ENCODE measurements around the gene ACOT8.
"Not testable (repeated sequence)": the region's sequence is repeated elsewhere in the genome, so short reads cannot be mapped to it uniquely, and the experiment has no call there.

ACOT8 gene

DNA sequence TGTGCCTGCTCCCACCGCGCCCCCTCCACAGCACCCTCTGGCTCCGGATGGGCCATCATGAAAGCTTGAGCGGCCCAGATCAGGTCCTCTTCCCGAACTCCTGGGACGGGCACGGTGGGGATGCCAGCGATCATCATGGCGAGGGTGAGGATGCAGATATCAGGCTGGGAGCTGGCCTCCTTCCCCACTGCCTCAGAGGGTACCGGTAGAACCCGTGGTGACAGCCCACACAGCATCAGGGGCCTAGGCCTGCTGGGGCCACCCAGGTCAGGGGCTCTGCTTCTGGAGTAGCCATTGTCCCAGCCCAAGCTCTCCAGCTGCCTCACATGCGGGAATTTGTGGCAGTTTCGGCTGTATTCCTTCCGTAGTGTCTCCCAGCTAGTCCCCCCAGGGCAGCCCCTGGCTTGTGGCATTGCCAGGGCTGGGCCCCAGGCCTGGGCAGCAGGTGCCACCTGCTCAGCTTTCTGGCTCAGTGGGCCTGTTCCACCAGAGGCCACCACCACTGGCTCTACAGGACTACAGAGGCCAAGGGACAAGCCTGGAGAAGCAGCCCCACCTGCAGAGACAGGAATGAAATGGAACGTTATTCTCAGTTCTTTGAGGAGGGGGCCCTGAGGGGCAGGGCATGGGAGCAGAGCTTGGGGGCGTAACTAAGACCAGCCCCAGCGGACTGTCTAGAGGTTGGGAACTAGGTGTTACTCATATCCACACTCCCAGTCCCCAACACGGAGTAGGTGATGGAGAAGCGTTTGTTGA lies 29.6 kb upstream of the ACOT8 start:
- no peak for DNase-seq

DNA sequence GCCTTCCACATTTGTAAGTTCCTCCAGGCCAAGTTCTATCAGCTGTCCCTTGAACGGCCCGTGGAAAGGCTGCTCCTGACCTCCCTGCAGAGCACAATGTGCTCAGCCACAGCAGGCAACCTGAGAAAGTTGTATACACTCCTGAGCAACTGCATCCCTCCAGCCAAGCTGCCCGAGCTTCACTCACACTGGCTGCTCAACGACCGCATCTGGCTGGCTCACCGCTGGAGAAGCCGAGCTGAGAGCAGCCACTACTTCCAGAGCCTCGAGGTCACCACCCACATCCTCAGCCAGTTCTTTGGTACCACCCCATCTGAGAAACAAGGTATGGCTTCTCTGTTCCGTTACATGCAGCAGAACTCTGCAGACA lies 25.9 kb upstream of the ACOT8 start:
- DNase-seq: no peak

DNA sequence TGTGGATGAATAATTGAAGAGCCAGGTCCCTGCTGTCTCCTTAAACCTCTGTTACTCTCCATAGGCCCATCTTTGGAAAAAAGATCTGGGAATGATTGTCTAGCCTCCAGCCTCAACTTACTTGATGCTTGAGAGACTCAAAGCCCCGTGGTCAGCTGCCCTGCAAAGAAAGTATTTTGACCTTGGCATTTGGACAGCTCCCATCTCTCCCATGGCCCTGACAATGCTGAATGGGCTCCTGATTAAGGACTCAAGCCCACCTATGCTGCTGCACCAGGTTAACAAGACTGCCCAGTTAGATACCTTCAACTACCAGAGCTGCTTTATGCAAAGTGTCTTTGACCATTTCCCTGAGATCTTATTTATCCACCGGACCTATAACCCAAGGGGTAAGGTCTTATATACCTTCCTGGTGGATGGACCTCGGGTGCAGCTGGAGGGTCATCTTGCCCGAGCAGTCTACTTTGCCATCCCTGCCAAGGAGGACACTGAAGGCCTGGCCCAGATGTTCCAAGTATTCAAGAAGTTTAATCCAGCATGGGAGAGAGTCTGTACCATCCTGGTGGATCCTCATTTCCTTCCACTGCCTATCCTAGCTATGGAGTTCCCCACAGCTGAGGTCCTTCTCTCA lies 25.4 kb upstream of the ACOT8 start:
- no peak for DNase-seq

DNA sequence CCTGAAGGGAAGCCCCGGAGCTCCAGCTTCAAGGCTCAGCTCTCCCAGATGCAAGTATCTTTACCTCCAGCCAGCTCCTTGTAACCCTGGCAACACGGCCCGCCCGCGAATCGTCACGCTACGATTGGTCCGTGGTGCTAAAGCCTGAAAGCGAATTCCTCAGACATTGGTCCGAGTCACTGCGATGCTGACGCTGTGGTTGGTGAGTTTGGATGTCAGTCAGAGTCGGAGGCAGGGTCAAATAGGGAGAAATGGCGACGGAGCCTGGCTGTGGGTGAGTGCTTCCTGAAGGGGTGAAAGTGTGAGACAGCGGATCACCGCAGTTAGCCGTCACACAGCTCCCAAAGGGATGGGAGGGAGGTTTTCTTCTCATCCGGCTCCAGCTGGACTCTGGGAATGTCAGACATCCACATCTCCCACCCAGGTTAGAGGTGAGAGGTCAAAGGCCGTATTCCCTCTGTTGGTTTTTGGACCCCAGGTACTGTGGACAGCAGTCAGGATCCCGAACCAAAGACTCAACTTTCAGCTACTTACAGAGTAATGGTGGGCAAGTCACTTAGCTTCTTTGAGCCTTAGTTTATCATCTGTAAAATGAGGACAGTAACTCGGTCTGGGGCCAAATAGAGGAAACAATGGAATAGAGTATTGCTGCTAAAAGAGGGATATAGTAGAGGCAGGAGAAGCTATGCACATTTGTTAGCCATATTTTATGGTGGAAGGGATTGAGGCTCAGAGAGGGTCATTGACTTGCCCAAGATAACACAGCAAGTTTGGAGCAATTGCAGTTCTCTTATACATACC lies 24.0 kb upstream of the ACOT8 start, which contains the start of gene ZSWIM1:
ZSWIM1 (plus strand) TSS at position 240 of the 801 bp plus-strand sequence. CDS start 1,366 bp downstream, outside the sequence.
- DNase-seq: peak; percentile 99

DNA sequence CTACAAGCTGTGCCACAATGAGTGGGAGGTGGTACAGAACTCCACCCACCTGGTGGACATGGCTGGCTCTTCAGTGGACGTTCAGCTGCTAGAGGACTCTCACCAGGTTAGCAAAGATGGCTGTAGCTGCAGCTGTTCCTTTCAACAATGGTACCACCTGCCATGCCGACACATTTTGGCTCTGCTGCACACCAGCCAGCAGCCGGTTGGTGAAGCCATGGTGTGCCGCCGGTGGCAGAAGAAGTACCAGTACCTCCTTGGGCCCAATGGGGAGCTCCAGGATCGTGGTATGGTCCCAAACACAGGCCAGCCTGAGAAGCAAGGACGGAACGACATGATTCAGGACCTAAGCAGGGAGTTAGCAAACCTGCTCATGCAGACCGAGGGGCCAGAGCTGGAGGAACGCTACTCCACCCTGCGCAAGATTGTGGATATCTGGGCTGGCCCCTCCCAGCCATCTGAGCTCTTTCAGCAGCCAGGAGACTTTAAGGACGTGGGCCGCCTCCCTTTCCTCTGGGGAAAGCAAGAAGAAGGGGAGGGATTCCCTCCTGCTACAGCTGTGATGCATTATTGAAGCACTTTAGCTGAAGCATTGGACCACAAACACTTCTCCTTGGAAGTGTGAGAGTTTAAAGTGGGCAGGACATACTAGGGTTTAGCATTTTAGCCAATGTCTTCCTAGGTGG lies 21.0 kb upstream of the ACOT8 start:
- DNase-seq: no peak

DNA sequence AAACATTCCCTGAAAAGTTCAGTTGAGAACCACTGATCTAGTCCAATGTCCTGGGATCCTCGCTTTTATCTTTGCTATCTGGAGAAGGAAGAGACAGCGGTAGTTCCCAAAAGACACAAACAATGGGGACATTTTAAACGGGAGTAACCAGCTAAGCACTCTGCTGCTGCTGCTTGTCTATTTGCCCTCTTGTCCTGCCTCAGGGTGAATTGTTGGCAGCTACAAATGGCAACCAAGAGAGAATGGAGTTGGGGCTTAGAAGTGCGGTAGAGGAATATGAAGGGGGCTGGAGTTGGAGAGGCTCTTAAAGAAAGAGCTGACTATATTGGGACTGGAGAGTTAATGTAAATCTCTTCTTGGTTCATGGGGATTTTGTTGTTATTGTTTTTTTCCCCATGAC lies 17.4 kb upstream of the ACOT8 start:
- no peak for DNase-seq

DNA sequence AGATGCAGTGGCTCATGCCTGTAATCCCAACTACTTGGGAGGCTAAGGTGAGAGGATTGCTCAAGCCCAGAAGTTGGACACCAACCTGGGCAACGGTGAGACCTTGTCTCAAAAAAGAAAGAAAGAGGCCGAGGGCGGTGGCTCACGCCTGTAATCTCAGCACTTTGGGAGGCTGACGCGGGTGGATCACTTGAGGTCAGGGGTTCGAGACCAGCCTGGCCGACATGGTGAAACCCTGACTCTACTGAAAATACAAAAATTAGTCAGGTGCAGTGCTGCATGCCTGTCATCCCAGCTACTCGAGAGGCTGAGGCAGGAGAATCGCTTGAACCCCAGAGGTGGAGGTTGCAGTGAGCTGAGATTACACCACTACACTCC lies 16.9 kb upstream of the ACOT8 start:
- DNase-seq: not testable (repeated sequence)

DNA sequence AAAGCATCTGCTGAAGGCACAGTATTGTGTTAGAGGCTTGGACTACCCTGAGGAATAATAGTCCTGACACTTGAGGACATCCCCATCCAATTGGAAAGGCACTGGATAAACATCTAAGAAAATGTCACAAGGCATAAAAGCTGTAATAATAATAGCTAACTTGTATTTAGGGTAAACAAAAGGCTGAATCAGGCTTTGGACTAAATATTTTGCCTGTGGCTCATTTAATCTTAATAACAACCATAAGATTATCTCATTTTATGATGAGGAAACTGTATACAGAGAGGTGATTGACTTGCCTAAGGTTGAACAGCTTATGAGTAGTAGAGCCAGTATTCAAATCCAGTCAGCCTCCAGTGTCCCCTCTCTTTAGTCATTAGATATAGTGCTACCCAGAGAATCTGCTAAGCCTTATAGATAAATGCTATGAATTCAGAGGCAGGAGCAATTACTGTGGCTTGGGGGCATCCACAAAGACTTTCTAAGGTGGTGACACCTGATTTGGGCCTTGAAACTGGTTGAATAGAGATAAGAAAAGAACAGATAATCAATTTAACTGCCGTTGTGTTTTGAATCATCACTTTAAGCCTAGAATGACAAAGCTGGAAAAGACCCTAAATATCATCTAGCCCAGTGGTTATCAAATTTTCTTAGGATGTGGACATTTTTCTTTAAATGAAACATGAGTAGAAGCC lies 16.4 kb upstream of the ACOT8 start:
- no peak for DNase-seq

DNA sequence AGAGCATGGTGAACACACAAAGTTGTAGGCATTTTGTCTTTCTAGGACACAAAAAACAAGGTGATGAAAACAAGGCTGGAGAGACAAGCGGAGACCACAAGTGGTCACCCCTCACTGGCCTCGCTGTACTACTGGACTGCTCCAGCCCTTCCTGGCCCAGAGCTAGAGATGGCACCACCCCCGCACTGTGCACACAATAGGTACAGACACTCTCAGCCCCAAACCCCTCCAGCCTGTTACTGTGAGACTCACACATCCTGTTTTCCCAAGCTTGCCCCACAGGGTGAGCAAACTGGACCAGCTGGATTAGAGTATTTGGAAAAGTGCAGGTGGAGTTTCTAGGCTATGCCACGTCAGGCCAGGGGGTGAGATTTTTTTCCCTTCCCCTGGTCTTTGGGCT lies 15.4 kb upstream of the ACOT8 start:
- no peak for DNase-seq

DNA sequence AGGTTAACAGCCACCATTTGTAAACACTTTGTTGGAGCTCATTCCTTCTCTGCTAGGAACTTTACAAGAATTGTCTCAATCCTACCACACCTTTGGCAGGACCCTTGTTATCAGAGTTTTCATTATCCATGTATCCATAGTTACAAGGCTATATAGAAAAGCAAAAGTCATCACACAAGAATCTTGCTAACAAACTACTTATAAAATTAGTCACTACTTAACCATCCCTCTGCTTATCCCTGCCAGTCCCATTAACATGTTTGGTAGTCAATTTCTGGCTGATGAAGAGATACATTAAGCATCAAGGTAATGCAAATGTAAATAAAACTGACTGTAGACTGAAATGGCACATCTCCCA lies 10.6 kb upstream of the ACOT8 start:
- no peak for DNase-seq

DNA sequence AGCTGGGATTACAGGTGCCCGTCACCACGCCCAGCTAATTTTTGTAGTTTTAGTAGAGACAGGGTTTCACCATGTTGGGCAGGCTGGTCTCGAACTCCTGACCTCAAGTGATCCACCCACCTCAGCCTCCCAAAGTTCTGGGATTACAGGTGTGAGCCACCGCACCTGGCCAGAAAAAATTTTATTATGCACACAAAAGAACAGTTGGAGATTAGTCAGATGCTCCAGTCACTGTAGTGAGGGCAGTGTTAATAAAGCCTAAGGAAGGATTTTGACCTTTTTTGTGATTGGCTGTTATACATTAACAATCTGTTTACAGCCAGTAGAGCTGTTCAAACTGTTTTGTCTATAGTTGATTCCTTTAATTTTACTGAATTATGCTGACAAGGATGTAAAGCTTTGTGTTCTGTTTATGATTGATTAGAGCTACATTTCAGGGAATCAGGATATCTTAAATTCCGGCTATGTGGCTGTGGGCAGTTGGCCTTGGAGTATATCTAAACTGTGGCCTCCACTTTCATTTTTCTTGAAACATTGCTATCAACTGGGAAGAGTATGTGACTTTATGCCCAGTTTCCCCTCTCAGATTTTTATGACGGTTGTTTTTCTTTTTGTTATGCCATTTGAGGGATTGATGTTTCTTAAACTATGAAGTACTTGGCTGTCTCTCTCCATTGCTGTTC lies 10.1 kb upstream of the ACOT8 start:
- no peak for DNase-seq

DNA sequence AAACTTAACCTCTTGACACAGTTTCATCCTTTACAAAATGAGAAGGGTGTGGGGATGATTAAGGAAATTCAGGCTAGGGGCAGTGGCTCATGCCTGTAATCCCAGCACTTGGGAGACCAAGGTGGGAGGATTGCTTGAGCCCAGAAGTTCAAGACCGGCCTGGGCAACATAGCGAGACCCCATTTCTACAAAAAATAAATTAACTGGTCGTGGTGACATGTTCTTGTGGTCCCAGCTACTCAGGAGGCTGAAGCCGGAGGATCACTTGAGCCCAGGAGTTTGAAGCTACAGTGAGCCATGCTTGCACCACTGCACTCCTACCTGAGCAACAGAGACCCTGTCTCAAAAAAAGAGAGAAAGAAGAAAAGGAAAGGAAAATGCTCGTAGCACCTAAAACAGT lies 9.3 kb upstream of the ACOT8 start:
- no peak for DNase-seq

DNA sequence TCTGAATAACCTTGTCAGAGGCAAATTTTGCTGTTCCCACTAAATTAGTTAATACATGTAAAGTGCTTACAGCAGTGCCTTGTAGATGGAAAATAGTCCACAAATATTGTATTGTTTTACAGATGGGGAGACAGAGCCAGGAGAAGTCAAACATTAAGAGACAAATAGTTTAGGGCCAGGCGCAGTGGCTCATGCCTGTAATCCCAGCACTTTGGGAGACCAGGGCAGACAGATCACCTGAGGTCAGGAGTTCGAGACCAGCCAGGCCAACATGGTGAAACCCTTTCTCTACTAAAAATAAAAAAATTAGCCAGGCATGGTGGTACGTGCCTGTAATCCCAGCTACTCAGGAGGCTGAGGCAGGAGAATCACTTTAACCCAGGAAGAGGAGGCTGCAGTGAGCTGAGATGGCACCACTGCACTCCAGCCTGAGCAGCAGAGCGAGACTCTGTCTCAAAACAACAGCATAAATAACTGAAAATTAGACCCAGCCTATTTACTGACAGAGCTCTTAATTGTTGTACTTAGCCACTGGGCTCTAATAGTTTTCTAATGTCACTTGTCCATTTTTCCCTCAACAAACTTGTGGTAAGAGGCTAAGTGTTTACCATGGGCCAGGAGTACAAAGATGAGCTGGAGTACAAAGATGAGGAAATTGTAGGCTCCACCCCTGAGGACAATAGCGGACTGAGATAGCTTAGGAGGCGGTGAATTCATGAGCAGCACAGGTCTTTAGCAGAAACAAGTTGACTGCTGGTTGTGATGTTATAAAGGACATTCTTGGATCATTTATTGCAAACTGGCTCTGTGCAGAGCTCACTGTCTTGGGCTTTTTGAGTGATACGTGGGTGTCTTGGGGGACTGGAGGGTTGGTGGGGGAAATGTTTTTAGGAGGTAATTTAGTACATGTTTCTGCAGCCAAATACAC lies 6.6 kb upstream of the ACOT8 start:
- no peak for DNase-seq

DNA sequence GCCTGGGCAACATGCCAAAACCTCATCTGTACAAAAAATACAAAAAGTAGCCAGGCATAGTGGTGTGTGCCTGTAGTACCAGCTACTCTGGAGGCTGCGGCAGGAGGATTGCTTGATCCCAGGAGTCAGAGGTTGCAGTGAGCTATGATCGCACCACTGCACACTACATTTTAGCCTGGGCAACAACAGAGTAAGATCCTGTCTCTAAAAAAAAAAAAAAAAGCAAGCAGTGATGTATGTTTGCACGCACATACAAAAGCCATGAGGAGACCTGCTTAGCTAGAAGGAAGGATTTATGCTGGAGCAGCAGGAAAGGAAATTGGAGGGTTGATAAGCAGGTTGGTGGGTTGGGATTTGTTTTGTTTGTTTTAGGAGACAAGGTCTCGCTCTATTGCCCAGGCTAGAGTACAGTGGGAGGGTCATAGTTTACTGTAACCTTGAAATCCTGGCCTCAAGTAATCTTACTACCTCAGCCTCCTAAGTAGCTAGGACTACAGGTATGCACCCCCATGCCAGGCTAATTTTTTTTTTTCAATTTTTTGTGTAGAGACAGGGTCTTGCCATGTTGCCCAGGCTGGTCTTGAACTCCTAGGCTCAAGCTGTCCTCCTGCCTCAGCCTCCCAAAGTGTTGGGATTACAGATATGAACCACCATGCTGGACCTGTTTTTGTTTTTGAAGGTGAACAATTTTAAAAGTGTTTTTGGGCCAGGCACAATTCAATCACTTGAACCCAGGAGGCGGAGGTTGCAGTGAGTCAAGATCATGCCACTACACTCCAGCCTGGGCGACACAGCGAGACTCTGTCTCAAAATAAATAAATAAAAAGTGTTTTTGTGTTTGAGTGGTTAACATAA lies 4.3 kb upstream of the ACOT8 start:
- DNase-seq: no peak

DNA sequence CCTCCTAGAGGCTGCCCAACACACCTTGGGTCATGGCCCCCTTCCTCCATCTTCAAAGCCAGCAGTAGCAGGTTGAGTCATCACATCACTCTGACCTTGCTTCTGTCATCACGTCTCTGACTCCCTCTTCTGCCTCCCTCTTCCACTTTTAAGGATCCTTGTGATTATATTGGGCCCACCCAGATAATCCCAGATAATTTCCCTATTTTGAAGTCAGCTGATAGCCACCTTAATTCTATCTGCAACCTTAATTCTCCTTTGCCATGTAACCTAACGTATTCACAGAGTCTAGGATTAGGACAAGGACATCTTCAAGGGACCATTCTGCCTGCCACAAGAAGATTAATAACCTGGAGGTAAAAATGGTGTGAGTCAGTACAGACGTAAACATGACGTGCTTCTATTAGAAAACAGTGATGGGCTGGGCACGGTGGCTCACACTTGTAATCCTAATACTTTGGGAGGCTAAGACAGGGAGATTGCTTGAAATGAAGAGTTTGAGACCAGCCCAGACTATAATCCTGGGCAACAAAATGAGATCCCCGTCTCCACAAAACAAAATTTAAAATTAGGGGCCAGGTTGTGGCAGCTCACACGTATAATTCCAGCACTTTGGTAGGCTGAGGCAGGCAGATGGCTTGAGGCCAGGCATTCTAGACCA lies 3.5 kb upstream of the ACOT8 start:
- no peak for DNase-seq

DNA sequence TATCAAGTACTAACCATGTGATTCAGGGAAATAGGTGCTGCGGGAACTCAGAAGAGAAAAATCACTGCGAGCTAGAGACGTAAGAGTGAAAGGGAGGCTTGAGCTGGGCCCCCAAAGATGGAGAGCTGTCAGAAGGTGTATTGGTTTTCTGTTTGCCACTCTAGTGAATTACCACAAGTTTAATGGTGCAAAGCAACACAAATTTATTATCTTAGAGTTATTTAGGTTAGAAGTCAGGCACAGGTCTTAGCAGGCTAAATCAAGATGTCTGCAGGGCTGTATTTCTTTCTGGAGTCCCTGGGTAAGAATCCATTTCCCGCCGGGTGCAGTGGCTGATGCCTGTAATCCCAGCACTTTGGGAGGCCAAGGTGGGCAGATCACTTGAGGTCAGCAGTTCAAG lies 2.7 kb upstream of the ACOT8 start:
- no peak for DNase-seq

DNA sequence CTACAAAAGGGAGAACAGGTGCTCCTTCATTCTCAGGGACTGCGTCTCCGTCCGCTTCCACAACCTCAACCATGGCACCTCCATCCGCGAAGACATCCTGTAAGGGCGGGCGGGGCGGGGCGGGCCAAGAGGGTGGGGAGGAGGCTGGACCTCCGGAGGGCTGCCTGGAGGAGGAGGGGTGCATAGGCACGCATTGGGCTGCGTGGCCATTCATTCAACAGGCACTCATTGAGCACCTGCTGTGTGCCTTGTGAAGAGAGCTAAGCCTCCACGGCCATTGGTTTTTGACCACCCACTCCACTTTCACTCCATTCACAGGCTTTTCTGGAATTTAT lies 657 bp upstream of the ACOT8 start:
- peak; percentile 21 for DNase-seq

DNA sequence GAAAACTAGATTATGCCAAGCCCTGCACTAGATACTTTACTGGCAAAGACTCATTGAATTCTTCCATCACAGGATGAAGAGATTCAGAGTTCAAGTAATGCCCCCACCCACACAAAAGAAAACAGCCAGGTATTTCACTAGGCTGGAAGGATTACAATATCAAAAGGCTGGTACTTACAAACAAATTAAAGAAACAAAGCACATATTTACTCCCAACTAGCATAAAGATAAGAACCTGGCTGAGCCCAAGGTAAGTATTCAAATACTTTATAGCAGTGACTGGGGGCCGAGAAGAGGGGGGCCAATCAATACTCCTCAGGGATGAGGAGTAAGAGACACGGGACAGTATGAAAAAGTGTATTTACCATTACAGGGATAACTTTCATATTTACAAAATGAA lies 3.7 kb downstream of the ACOT8 start:
- DNase-seq: no peak

DNA sequence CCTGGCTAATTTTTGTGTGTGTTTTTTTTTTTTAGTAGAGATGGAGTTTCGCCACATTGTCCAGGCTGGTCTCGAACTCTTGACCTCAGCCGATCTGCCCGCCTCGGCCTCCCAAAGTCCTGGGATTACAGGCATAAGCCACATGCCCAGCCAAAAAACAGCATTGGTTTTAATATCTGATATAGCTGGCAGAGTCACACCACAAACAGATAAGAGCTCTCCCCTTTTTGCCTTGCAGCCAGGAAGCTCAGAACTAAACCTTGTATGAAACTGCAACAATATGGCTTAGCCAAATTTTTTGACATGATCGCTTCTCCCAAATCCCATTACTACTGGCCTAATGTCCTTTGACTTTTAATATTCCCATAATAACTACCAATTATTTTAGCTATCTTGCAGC lies 4.9 kb downstream of the ACOT8 start:
- DNase-seq: no peak

DNA sequence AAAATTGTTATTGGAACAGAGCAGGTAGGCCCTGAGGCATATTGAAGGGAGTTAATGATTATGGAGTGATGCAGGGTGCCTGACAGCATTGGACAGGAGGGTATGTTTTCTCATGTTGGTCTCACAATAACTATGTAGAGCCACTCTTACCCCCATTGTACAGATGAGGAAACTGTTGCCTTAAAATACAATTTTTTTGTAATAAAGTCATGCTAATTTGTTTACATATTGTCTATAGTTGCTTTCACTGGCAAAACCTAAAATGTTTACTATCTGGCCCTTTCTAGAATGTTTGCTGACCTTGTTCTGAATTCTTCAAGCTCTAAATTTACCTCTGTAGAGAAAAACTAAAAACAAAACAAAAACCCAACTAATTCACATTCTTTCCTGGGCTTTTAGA lies 5.7 kb downstream of the ACOT8 start:
- DNase-seq: no peak

Data from stimulated activated CD4-positive, alpha-beta T cell treated with anti-CD3 and anti-CD28 coated beads, Interleukin-4, amount 100 ng/mL, for 1 hour (primary cell).